ENCODE measurements around the gene EXTL2. TPM values are rescaled to one million over a fixed set of nuclear protein-coding genes. Genes with fewer than 3 reads are reported as not detected.
"Not testable (repeated sequence)": the region's sequence is repeated elsewhere in the genome, so short reads cannot be mapped to it uniquely, and the experiment has no call there.

EXTL2 gene
- polyA plus RNA-seq, 12 donors = 25.9 to 53.2 (median 42.0) TPM; not detected in 1

- DNase-seq = no peak
These were observed 13.2 kb upstream of the EXTL2 start for GRCh38 chr1:100907887-100908286.

GRCh38 chr1:100905181-100905580 lies 10.5 kb upstream of the EXTL2 start:
- DNase-seq = no peak

- no peak for DNase-seq
These were observed 9.9 kb upstream of the EXTL2 start for GRCh38 chr1:100904528-100904927.

GRCh38 chr1:100903777-100904176 lies 9.1 kb upstream of the EXTL2 start:
- DNase-seq = no peak

- no peak for DNase-seq
These were observed 7.7 kb upstream of the EXTL2 start for GRCh38 chr1:100902365-100902764.

GRCh38 chr1:100896481-100896982 lies 1.9 kb upstream of the EXTL2 start:
- peak; percentile 48 for DNase-seq

GRCh38 chr1:100895540-100896480 lies 1.2 kb upstream of the EXTL2 start, which contains the start of gene SLC30A7:
Gene SLC30A7 (plus strand): TSS chr1:100896090. CDS start chr1:100896263, 173 bp downstream.
- DNase-seq = peak; percentile 92

GRCh38 chr1:100893718-100894117 lies 924 bp downstream of the EXTL2 start:
- DNase-seq = no peak

GRCh38 chr1:100892554-100892953 lies 2.1 kb downstream of the EXTL2 start:
- no peak for DNase-seq

GRCh38 chr1:100891380-100891779 lies 3.3 kb downstream of the EXTL2 start:
- DNase-seq = no peak

GRCh38 chr1:100889869-100890482 lies 4.7 kb downstream of the EXTL2 start:
- DNase-seq = not testable (repeated sequence)

- not testable (repeated sequence) for DNase-seq
These were observed 5.6 kb downstream of the EXTL2 start for GRCh38 chr1:100889007-100889406.

- no peak for DNase-seq
These were observed 10.7 kb downstream of the EXTL2 start for GRCh38 chr1:100883963-100884362.

- DNase-seq = no peak
These were observed 11.9 kb downstream of the EXTL2 start for GRCh38 chr1:100882698-100883097.

GRCh38 chr1:100881687-100882086 lies 13.0 kb downstream of the EXTL2 start:
- DNase-seq = no peak

- no peak for DNase-seq
These were observed 15.2 kb downstream of the EXTL2 start for GRCh38 chr1:100879422-100879821.

- no peak for DNase-seq
These were observed 18.4 kb downstream of the EXTL2 start for GRCh38 chr1:100876291-100876690.

- no peak for DNase-seq
These were observed 19.4 kb downstream of the EXTL2 start for GRCh38 chr1:100875228-100875627.

- no peak for DNase-seq
These were observed 20.2 kb downstream of the EXTL2 start for GRCh38 chr1:100874433-100874832.

- DNase-seq = no peak
These were observed 24.6 kb downstream of the EXTL2 start for GRCh38 chr1:100869996-100870395.

- DNase-seq = peak; percentile 34
These were observed 26.2 kb downstream of the EXTL2 start for GRCh38 chr1:100868364-100868995.

GRCh38 chr1:100866901-100867206 lies 27.8 kb downstream of the EXTL2 start:
- DNase-seq = no peak
